NCI-H128 (cell line): ENCODE results near the gene AHCY.
"Not testable (repeated sequence)": the region's sequence is repeated elsewhere in the genome, so short reads cannot be mapped to it uniquely, and the experiment has no call there.

Experiments used
- DNase-seq: peaks from one replicate; lab custom pipeline; 2025; ENCODE audit not compliant: unreplicated experiment; lab: John Stamatoyannopoulos, UW

AHCY gene

GRCh38 chr20:34262488-34263288 lies 40.5 kb downstream of the AHCY start:
- no peak for DNase-seq

GRCh38 chr20:34260208-34260942 lies 42.8 kb downstream of the AHCY start:
- no peak for DNase-seq

DNA sequence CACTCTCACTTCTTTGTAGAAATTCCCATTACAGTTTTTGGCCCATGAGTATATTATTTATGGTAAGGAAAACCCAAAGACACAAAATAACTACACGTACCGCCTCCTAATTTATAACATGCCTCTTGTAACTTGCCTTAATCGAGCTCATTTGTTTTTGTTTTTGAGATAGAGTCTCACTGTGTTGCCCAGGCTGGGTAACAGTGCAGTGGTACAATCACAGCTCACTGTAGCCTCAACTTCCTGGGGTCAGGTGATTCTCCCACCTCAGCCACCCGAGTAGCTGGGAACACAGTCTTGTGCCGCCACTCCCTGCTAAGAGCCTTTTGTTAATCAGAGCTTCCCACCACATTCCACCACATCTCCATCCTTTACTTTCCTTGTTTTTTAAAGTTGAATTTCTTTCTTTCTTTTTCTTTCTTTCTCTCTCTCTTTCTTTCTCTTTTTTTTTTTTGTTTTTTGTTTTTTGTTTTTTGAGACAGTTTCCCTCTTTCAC lies 46.5 kb downstream of the AHCY start:
- no peak for DNase-seq

- DNase-seq, result no peak
Measured at GRCh38 chr20:34254979-34255378, 48.2 kb downstream of the AHCY start.

DNA sequence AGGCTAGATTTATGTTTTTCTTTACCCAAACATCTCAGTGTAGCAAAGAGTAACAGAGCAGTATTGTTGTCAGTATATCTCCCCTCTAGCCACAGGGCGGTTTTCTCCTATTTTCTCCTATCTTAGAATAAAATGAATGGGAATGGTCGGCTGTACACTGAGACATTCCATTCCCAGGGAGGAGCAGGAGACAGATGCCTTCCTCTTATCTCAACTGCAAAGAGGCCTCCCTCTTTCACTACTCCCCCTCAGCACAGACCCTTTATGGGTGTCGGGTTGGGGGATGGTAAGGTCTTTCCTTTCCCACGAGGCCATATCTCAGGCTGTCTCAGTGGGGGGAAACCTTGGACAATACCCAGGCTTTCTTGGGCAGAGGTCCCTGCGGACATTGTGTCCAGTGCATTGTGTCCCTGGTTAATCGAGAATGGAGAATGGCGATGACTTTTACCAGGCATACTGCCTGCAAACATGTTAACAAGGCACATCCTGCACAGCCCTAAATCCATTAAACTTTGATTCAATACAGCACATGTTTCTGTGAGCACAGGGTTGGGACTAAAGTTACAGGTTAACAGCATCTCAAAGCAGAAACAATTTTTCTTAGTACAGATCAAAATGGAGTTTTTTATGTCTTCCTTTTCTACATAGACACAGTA lies 50.6 kb downstream of the AHCY start:
- not testable (repeated sequence) for DNase-seq

DNA sequence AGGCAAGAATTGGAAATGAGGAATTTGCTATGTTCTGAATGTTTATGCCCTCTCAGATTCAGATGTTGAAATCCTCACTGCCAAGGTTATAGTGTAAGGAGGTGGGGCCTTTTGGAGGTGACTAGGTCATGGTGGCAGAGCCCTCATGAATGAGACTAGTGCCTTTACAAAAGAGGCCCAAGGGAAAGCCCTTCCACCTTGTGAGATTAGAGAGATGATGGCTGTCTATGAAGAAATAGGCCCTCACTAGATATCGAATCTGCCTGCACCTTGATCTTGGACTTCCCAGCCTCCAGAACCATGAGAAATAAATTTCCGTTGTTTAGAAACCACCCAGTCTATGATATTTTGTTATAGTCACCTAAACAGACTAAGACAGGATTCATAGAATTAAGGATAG lies 51.5 kb downstream of the AHCY start:
- DNase-seq, result no peak

DNA sequence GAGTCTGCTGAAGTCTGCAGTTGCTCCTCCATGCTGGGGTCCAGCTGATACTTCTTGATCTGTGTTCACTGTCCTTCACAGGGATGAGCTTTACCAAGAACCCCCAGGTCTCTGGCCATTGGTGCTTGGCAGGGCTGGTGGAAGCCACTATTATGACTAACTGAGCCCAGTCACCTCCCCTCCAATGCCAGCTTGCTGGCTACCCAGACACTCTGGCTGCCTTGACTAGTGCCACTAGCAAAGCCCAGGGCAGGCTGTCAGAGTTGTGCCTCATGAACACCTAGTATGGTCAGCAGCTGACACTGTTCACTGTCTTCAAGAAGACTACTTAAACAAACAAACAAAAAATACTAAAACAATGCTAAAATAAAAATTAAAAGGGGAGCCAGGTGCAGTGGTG lies 53.1 kb downstream of the AHCY start:
- DNase-seq, result no peak

DNA sequence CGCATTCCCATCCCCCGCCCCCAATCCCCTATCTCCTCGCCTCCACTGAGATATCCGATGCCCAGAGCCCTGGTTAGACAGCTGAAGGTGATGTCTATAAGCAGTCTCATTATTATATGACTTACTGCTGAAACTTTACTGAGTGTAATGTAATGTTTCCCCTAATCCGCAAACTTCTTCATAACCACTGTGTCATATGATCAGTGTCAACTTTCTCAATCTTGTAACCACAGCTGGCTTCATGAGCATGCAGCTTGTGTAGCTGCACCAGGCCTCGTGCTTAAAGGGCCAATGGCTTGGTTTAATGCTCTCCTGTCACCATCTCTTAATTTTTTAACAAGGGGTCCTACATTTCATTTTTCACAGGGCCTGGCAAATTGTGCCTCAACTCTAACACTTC lies 53.9 kb downstream of the AHCY start:
- no peak for DNase-seq

GRCh38 chr20:34246126-34246626 lies 57.0 kb downstream of the AHCY start:
- DNase-seq, result no peak

DNA sequence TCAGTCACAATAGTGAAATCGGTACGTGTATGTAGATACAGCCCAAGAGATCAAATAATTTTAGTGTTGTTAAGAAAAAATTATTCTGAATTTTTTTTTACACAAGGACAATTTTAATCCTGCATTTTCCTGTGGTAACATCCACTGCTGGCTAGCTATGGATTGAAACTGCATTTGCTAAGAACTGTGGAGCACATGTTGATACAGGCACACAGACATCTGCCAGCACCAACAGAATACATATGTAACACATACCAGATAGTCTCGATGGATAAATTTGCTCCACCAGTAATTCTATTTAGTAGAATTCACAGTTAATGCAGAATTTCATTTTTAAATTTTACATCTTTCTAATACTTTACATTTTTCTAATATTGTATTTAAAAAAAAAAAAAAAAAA lies 59.8 kb downstream of the AHCY start:
- no peak for DNase-seq

DNA sequence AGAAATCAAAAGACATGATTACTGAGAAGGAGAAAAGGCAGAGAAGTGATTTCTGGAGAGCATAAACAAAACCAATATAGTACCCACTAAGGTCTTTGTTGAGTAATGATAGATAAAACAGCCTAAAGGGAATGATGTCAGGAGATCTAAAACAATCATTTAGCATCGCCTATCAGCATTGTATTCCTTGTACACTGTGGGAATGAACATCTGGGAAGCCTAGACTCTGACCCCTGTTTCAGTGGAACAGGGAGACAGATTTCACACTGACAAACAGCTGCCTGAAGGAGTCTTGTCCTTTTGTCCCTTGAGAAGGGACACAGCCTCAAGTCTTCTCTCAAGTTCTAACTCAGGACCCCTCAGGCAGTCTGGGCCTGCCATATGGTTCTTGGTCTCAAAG lies 60.3 kb downstream of the AHCY start:
- no peak for DNase-seq

DNA sequence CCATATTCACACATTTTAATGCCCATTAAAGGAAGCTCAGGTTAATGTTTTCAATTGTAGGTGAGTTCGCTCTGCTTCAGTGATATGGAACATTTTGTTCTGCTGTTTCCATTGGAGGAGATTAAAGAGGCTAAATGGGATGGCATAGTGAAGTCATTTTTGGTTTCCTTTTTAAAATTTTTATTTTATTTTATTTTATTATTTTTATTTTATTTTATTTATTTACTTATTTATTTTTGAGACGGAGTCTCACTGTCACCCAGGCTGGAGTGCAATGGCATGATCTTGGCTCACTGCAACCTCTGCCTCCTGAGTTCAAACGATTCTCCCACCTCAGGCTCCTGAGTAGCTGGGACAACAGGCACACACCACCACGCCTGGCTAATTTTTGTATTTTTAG lies 61.1 kb downstream of the AHCY start:
- DNase-seq, result not testable (repeated sequence)

GRCh38 chr20:34240693-34241615 lies 62.2 kb downstream of the AHCY start, which contains the start of gene ASIP:
TSS of gene ASIP (plus strand) at chr20:34241423. CDS start at chr20:34260375, 18,952 bp downstream.
- no peak for DNase-seq

GRCh38 chr20:34240121-34240520 lies 63.0 kb downstream of the AHCY start:
- no peak for DNase-seq

DNA sequence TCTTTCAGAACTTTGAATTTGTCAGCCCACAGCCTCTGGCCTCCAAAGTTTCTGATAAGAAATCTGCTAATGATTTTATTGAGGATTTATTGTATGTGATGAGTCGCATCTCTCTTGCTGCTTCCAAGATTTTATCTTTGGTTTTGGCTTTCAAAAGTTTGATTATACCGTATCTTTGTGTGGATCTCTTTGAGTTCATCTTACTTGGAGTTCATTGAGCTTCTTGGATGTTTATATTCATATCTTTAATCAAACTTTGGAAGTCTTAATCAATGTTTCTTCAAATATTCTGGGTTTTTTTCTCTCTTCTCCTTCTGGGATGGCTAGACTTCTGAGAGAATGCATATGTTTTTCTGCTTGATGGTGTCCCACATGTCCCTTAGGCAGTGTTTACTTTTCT lies 65.2 kb downstream of the AHCY start:
- DNase-seq, result no peak

DNA sequence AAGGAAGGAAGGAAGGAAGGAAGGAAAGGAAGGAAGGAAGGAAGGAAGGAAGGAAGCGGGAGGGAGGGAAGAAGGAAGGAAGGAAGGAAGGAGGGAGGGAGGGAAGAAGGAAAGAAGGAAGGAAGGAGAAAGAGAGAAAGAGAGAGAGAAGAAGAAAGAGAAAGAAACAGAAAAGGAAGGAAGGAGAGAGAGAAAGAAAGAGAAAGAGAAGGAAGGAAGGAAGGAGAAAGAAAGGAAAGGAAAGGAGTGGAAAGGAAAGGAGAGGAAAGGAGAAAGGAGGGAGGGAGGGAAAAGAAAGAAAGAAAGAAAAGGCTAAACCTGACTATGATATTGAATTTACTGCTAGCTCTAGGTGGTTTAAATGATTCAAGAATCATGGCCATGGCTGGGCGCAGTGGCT lies 67.3 kb downstream of the AHCY start:
- DNase-seq, result no peak

DNA sequence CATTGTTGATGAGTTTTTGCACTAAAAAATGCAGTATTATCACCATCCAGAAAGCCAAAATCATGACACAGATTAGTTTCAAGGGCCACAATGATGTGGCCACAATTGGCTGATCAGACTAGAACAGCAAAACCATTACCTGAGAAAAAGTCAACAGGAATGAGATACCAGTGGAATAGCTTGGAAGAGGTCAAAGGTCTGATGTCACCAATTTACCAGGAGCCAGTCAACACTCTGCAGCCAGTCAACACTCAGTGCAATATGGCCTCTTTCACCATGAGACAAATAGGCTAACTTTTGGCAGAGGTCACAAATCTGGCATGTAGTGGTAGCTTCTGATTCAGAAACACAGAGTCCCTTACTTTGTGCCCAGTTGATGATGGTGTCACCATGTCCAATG lies 69.5 kb downstream of the AHCY start:
- DNase-seq, result no peak

DNA sequence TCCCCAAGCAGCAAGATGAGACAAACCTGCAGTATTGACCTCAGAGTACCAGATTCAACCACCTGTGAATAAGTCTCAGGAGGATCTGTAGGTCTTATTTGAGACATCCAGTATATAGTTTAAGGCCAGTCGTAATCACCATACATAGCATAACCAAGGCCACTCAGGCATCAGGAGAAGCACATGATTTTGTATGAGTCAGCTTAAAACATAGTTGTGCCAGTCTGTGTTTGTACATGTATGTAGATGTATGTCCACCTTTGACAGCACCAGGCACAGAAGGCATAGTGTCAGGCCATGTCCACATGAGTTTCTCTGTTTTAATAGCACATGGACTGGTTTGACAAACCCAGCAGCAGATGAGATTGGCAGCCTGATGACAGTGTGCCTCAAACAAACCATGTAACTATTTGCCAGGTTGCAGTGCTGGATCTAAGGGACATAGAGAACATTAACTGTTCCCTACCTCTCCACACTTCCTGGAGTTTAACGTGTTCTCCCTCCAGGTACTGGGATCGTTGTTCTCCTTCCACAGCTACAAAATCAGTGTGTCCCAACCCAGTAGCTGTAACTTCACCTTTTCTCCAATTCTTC lies 70.6 kb downstream of the AHCY start:
- no peak for DNase-seq

DNA sequence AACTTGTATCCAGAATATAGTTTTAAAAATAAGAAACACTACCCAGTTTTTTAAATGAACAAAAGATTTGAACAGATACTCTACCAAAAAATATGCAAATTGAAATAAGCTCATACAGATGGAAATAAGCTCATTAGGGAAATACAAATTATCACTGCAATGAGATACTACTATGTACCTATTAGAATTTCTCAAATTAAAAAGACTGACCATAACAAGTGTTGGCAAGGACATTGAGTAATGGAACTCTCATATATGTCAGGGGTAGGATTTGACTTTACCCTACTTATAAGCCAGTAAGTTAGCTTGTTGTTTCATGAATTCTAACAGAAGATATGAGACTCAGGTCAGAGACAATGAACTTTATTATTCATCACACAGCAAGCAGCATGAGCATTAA lies 71.5 kb downstream of the AHCY start:
- DNase-seq, result no peak
